Mesothelial cell of epicardium (in vitro differentiated cells): Measurements from ENCODE around the gene CCDC86. TPM values are rescaled to one million over a fixed set of nuclear protein-coding genes. Genes with fewer than 3 reads are reported as not detected.
A peak's percentile ranks its signal among the peaks of the same experiment; 100 is the strongest.

ENCODE experiments used
- DNase-seq, 2 experiments: peaks; one replicate each; pipeline ENCODE4 v3.0.0; 2021; ENCODE audit warnings: low spot score in 2 of 2; ENCODE audit not compliant: unreplicated experiment in 2 of 2
- H3K27ac Mint-ChIP-seq: 2 replicates; pipeline ENCODE4 v1.8.0; 2021; ENCODE audit warnings: mixed read lengths
- H3K27me3 Mint-ChIP-seq: 2 replicates; pipeline ENCODE4 v1.8.0; 2021; ENCODE audit warnings: low read depth, mixed read lengths
- H3K36me3 Mint-ChIP-seq: 2 replicates; pipeline ENCODE4 v1.8.0; 2021; ENCODE audit warnings: mixed read lengths
- H3K4me1 Mint-ChIP-seq: 2 replicates; pipeline ENCODE4 v1.8.0; 2021; ENCODE audit warnings: mixed read lengths
- H3K4me3 Mint-ChIP-seq: 2 replicates; pipeline ENCODE4 v1.8.0; 2021; ENCODE audit warnings: mild to moderate bottlenecking, moderate library complexity, mixed read lengths
- H3K9me3 Mint-ChIP-seq: 2 replicates; pipeline ENCODE4 v1.8.0; 2021; ENCODE audit warnings: mixed read lengths
- CTCF ChIP-seq: fragments of 200-600 bp; sonication (generic); IDR thresholded peaks from one replicate; pipeline ENCODE4 v1.5.0; 2021; ENCODE audit warnings: antibody characterized with exemption; ENCODE audit not compliant: unreplicated experiment
- total RNA-seq: library from RNA; stranded (reverse); gene quantifications from 3 replicates; pipeline ENCODE4 v1.2.1, GENCODE V29; 2021

The CCDC86 gene
- total RNA-seq, result 22.5 to 23.2 TPM (median 22.6 TPM) in 3 replicates

GRCh38 chr11:60841797-60842667, at the start of gene CCDC86:
Gene CCDC86 (plus strand): TSS chr11:60842113. CDS start chr11:60842125, 12 bp downstream.
- Mint-ChIP-seq H3K27me3 (peaks cover 4% of the 10 kb centered on the region), H3K9me3 (no peaks in the 10 kb centered on the region), H3K36me3 (no peaks in the 10 kb centered on the region), H3K4me1 (peaks cover 48% of the 10 kb centered on the region), H3K4me3 (peak within 1 kb of the TSS; percentile 84), H3K27ac (peak within 1 kb of the TSS; percentile 96)
- DNase-seq, result peak; percentile 98 to 100
- no peak for TF ChIP-seq CTCF

DNA sequence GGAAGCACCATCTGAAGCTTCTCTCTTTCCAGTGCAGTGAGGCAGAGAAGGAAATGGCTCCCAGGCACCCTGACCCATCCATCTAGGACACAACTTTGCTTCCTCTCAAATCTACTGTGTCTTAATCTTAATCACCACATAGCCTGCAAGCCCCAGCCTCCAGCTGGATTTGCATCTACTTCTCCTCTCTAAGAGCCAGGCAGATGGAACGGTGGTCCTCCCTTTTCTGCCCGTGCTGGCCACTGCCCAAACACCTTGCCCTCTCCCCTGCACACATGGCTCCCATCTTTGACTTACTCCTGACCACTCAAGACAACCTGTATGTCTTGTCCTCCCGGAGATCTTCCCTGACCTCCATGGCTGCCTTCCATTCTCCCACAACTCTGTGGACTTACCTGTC, 49.4 kb upstream of the CCDC86 start:
- no peak for DNase-seq
- Mint-ChIP-seq H3K27me3 (peaks cover 20% of the 10 kb centered on the region), H3K27ac (no peak overlapping the region), H3K4me3 (no peak overlapping the region), H3K9me3 (peaks cover 13% of the 10 kb centered on the region), H3K4me1 (no peaks in the 10 kb centered on the region), H3K36me3 (no peaks in the 10 kb centered on the region)
- no peak for TF ChIP-seq CTCF

DNA sequence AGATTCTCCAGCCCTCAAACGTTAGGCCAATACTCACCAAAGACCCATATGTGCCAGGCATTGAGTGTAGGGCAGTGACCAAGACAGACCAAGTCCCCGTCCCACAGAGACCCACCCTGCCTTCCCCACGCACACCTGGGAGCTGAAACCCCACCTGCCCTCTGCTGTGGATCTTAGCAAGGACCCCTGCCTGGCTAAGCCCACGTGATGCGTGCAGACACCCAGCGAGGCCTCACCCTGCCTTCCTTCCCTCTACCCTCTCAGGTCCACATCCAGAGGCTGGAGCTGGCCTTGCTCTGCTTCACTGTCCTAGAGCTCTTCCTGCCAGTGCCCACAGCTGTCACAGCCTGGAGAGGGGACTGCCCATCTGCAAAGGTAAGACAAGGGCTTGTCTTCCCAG, 46.6 kb upstream of the CCDC86 start:
- peaks cover 41% of the 10 kb centered on the region for H3K27me3 Mint-ChIP-seq
- TF ChIP-seq CTCF, result no peak
- DNase-seq, result no peak
- H3K27ac Mint-ChIP-seq, result no peak overlapping the region
- H3K9me3 Mint-ChIP-seq, result peaks cover 13% of the 10 kb centered on the region
- H3K4me3 Mint-ChIP-seq, result no peak overlapping the region
- no peaks in the 10 kb centered on the region for H3K4me1 Mint-ChIP-seq
- no peaks in the 10 kb centered on the region for H3K36me3 Mint-ChIP-seq

DNA sequence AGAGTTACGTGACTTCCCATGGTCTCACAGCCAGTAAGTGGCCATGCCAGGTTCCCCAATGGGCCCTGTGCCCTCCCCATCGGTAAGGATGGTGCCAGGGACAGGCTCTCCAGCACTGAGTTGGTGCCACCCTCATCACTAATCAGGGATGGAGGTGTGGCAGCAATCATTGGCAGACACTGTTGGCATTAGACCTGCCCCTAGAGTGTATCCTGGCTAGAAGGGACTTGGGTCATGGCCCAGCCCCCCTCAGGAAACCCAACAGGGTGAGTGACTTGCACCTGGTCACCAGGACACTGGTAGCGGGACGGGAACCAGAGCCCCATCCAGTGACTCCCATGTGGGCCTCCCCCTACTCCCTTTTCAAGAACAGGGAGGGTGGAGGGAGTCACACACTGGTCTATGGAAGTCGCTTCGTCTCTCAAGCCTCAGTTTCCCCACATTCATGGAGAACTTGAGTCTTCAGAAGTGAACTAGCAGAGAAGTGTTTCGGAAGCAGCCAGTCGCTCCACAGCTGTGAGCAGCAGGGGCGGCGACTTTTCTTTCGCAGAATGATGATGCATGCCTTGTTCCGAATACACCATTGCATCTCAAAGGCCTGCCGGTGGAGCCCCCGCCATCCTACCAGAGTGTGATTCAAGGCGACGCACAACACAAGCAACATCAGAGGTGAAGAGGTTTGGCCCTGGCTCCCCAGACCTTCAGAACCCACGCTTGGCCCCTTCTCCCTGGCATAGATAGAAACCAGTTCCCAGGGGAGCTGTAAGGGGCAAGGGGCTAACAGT, 43.9 kb upstream of the CCDC86 start:
- Mint-ChIP-seq H3K27me3 (peaks cover 53% of the 10 kb centered on the region), H3K9me3 (no peaks in the 10 kb centered on the region), H3K4me1 (no peaks in the 10 kb centered on the region), H3K36me3 (no peaks in the 10 kb centered on the region), H3K4me3 (no peak overlapping the region), H3K27ac (no peak overlapping the region)
- DNase-seq, result no peak
- TF ChIP-seq CTCF, result no peak

GRCh38 chr11:60798631-60799030, 43.3 kb upstream of the CCDC86 start:
- H3K4me3 Mint-ChIP-seq, result no peak overlapping the region
- no peak for DNase-seq
- TF ChIP-seq CTCF, result no peak
- no peaks in the 10 kb centered on the region for H3K9me3 Mint-ChIP-seq
- H3K27me3 Mint-ChIP-seq, result peaks cover 51% of the 10 kb centered on the region
- no peaks in the 10 kb centered on the region for H3K4me1 Mint-ChIP-seq
- no peaks in the 10 kb centered on the region for H3K36me3 Mint-ChIP-seq
- no peak overlapping the region for H3K27ac Mint-ChIP-seq
